Stimulated activated CD4-positive, alpha-beta T cell treated with anti-CD3 and anti-CD28 coated beads, Interleukin-2, amount 100 ng/mL, for 24 hours (primary cell): ENCODE results near the gene FEM1B.
"Not testable (repeated sequence)": the region's sequence is repeated elsewhere in the genome, so short reads cannot be mapped to it uniquely, and the experiment has no call there.

Experiments
- DNase-seq, 2 donors: peaks; one replicate each; pipeline ENCODE4 v3.0.0-alpha.2; 2020

FEM1B gene

DNA sequence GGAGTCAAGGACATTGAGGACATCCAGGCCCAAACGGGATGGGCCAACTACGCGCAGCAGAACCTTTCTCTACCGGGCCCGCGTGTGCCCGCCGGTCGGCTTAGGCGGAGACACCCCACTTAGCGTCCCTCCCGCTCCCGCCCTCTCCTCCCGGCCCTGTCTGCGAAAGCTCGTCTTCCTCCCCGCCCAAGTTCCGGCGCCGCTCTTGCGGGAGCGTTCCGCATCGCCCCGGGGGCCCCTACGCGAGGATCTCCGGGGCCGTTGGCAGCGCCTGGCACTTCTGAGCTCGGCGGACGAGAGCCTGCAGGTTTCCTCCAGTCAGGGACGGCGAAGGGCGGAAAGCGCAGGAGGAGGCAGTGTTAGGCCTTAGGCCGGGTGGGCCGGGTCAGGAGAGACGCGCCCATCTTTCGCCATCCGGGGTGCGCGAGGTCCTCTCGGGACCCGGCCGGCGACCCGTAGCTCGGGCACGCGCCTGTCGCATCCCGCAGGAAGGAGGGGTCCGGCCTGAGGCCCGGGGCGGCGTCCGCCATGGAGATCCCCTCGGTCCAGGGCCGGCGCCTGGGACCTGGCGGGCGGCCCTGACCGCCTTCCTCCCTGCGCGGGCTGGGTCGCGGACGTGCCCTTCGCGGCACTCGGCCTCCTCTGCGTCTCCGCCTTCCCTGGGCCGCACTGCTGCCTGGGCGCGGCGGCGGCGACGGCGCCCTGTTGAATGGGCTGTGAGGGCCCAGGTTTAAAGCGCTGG, at the start of gene FEM1B:
Gene FEM1B (plus strand): TSS at position 143 of the 742 bp plus-strand sequence. CDS start 673 bp downstream, outside the sequence.
- DNase-seq = peak; percentile 87 to 88

DNA sequence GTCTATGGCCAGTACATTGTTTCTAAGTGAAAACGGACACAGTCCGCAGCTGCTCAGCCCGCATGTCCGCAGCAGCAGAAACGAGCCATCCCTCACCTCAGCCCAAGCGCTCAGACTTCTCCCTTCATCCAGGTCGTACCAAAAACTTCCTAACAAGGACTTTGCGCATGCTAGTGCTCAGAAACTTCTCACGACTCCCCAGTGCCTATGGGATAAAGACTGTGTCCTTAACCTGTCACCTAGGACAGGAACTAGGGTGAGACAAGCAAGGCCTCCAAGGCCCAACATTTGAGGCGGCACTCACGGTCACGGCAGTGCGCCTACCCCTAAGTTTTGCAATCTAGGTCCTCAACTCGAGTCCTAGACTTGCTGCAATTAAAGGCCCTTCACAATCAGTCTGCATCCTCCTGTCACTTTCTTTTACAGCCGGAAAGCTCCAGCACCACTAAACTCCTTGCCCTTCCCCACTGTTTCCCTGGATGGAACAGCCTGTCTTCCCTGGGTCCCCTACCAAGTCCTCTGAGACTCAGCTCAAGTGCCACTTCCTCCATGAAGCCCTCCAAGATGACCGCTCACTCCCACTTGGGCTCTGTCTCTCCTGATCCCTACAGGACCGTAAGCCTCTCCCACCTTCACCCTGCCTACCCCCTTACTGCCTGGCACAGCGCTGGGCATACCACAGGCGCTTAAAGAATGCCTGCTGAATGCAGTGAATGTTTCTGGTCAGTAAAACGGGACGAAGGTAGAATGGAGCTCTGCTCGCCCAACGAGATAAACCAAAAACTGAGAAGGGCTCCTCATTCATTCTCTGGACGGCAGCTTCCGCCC, 49.2 kb upstream of the FEM1B start:
- no peak for DNase-seq

DNA sequence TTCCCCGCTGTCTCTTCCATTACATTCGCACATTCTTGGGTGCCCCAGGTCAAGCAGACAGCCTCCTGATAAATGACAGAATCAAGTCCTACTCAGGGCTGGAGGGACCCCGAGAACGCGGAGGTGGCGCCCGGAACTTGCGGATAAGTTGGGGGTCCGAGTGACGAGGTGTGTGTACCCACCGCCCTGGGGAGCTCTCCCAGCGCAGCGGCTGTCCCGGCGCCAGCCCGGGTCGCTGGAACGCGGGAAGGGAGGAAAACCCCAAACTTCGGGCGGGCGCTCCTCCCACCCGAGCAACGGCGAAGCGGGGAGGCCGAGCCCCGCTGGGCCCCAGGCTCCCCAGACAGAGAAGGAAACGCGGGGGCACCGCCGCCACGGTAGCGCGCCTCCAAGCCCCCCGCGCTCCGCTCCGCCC, 48.6 kb upstream of the FEM1B start:
- no peak for DNase-seq

GRCh38 chr15:68229386-68230156, 48.0 kb upstream of the FEM1B start, which contains the start of gene CLN6:
CLN6 (minus strand) TSS chr15:68229728; CDS start chr15:68229584, 144 bp downstream.
- DNase-seq = peak; percentile 82 to 86

DNA sequence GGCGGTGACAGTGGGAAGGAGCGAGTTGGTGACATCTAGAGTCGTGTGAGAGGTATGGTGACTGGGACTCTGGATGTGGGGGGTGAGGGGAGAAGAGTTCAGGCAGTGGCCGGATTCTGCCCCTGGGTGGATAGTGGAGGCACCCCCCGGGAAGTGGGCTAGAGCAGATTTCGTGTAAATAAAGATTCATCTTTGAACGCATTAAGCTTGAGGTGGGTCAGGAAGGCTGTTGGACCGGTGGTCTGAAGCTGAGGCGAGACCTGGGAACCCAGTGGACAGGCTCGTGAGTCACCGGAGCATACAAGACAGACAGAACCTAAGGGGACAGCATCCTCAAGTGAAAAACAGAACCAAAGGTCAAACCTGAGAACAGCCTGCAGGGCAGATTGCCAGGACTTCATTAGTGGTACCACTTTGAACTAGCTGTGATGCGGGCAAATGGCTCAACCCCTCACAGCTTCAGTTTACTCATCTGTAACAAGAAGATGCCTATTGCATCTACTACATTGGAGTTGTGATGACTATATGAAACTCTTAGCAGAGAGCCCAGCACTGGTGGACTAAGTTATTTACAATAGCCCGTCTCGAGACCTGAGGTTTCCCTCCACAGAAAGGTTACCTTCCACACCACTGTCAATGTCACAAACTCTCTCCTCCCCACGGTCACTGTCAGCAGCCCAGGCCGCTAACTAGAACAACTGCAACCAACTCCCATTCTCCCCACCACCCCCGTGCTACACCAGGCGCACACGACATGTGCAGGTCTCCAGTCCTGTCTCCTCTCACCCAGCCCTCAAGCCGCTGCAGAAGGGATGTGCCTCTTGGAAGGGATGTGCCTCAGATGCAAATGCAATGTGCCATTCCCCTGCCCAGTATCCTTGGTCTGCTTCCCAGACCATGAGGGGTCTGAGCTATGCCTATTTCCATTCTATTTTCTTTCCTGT, 47.1 kb upstream of the FEM1B start:
- DNase-seq = peak in 1 of 2 donors; percentile 33

DNA sequence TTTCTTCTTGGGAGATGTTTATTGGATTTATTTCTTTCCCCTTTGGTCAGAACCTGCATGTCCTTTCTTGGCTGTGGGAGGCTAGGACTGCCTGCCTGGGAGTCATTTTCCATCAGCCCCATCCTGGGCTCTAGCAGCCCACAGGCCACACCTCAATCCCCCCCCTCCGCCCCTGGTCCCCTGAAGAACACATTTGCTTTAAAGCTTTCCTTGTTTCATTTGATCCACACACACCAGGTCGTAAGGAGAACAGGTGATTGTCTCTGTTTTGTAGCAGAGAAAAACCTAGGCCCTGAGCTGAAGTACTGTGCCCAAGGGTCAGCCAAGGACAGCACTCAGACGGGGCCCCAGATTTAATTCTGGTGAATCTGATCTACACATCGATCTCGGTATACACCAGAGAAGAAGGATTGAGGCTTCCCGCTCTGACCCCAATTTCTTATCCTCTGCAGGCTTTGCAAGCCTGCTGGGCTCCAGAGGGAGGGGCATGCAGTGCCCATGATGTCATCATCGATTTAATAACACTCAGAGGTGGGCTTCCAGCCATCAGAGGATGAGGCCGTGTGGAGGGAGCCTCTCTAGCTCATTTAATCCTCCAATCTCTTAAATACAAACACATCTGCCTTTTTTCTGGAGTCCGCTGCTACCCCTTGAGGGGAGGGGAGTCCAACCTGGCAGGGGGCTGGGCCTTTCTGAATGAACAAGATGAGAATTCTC, 46.3 kb upstream of the FEM1B start:
- DNase-seq = no peak

DNA sequence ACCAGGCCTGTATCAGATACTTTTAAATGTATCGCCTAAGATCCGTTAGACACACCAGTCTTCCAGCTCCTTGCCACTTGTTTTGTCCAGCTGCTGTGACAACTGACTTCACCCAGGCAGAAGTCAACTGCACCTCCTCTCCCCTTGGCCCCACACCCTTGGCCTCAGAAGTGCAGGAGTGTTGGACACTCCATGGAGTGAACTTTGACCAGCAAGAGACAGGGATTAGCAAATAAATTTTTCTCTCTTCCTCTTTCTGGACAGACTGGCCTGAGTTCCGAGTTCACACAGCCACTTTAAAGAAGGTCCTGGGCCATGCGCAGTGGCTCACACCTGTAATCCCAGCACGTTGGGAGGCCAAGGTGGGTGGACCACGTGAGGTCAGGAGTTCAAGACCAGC, 45.1 kb upstream of the FEM1B start:
- no peak for DNase-seq

GRCh38 chr15:68232937-68233336, 44.6 kb upstream of the FEM1B start:
- no peak for DNase-seq

DNA sequence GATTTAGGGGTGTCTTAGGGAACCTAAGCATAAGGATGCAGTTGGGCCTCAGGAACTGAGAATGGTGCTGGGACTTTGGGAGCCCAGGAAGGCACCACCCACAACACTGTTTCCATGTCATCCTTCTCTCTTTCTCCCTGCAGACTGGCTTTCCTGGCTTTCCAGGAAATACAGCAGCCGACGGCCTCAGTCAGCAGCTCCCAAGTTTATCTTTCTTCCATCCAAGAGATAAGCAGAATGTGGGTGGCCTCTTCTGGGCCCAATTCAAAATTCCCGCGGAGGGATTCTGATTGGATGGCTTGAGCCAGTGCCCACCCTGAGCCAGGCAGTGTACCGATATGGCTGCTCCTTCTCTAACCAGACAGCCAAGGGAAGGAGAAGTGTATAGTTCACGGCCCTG, 43.5 kb upstream of the FEM1B start:
- DNase-seq = no peak

- DNase-seq = not testable (repeated sequence)
Observed at GRCh38 chr15:68234520-68234919, 43.0 kb upstream of the FEM1B start.

DNA sequence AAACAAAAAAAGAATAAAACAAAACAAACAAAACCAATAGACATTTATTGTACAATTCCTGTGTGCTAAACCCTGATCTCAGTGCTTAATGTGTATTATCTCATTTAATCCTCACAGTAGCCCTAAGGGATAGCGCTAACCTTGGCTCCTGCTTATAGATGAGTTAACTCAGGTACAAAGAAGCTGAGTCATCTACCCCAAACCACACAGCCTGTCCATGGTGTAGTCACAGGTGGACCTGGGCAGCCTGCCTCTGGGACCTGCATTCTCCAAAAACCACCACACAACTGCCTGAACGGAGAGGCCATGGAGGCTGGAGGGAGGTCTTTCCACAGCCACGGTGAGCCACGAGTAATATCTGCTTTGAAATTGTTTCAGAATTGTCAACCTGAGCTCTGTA, 42.5 kb upstream of the FEM1B start:
- DNase-seq = no peak

DNA sequence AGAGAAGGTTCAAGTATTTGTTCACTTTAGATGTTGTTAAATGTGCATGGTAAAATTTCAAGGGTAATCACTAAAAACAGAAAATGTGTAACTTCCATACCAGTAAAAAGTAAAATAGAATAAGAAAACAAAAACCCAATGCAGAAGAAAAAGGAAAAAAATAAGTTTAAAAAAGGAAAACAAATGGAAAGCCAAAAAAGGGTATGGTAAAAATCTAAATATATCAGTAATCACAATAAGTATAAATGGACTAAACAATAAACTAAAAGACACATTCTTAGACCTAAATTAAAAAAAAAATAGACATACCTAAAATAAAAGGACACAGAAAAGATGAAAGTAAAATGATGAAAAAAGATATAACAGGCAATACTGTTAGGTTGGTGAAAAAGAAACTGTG, 38.5 kb upstream of the FEM1B start:
- no peak for DNase-seq

DNA sequence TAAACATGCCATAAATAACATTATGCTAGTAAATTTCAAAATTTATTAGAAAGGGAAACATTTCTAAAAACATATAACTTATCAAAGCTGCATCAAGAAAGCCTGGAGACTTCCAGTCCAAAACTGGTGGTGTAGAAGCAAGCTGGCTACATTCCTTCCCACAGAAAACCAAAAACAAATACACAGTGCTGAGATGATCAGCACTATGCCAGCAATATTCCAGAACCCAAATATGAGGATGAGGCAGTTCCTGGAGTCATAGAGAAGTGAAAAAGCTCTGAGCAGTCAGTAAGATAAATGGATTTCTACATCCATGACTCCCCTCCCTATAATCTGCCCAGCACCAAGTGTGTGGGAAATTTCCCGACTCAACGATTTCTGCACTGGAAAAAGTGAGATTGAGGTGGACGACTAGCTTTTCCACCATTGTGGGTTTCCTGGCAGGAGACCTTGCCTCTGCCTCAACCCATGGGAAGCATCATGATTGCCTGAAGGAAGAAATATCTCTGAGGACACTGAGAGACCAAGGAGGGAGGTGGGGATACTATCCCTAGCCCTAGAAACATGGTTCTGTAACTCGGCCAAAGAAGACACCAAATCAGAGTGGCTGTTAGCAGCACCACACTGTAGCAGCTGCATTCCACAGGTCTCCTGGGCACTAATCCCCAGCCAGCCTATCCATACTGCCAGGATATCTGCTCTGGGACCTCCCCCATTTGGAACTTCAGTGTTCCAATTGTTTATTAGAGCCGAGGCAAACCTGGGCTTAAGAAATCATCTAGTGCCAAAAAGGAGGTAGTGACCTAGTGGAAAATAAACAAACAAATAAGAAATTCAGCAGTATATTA, 36.2 kb upstream of the FEM1B start:
- no peak for DNase-seq

- DNase-seq = no peak
Observed at GRCh38 chr15:68244235-68244634, 33.3 kb upstream of the FEM1B start.

DNA sequence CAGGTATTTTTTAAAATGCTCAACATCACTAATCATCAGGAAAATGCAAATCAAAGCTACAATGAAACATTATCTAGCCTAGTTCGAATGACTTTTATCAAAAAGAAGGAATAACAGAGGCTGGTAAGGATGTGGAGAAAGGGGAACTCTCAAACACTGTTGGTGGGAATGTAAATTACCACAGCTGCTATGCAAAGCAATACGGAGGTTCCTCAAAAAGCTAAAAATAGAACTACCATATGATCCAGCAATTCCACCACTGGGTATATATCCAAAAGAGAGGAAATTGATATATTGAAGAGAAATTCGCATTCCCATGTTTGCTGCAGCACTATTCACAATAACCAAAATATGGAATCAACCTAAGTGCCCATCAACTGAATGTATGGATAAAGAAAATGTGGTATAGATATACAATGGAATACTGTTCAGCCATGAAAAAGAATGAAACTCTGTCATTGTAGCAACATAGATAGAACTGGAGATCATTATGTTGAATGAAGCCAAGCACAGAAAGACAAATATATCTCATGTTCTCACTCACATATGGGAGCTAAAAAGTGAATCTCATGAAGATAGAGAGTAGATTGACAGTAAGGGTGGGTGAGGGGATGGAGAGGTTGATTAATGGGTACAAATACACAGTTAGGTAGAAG, 28.4 kb upstream of the FEM1B start:
- DNase-seq = no peak

- peak in 1 of 2 donors; percentile 36 for DNase-seq
Observed at GRCh38 chr15:68252925-68253534, 24.5 kb upstream of the FEM1B start.

DNA sequence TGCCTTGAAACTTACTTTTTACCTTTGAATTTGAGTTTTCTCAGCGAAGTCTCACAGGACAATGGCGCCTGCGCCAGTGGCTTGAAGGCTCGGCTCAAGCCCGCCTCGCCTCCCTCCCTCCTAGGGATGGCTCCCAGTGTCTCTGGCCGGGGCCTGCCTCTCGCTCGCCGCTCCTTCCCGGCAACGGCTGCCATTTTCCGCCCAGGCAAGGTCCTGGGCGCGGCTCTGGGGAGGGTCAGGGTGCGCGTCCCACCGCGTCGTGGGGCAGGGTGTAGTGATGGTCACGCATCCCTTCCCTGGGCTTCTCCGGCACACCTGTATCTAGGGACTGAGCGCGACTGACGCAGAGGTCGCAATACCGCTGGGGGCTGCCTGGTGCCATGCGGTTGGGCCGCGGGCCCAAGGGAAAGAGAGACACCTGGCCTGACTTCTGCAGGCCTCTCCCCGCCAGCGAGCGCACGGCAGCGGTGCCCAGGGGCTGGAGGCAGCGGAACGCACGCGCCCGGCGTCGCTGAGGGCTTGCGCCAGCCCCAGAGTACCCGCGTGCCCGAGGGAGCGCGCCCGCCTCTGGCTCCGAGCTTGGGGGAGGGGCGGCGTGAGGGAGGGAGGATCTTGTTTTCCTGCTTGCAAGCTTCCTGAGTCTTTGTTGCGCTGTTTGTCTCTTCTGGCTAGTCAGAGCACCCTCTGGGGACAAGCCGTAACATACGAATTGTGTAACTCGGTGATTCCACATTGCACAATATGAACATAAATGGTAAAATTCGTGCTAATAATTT, 20.7 kb upstream of the FEM1B start:
- peak; percentile 66 to 77 for DNase-seq

- peak in 1 of 2 donors; percentile 13 for DNase-seq
Observed at GRCh38 chr15:68258692-68259091, 18.9 kb upstream of the FEM1B start.

DNA sequence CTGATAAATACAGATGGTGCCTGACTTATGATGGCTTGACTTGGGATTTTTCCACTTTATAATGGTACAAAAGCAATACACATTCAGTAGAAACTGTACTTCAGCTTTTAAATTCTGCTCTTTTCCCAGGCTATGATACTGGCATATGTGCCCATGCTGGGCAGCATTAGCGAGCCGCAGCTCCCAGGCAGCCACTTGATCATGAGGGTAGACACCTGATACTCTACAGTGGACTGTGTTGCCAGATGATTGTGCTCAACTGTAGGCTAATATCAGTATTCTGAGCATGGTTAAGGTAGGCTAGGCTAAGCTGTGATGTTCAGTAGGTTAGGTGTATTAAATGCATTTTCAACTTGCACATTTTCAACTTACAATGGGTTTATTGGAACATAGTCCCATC, 17.7 kb upstream of the FEM1B start:
- no peak for DNase-seq
